MM.1S (cell line): ENCODE results near the gene FAM120B.

Experiments used
- CTCF ChIP-seq: fragments of 300-600 bp; sonication (generic); IDR thresholded peaks from 2 replicates; pipeline ENCODE4 v1.5.1; 2016; ENCODE audit warnings: antibody characterized with exemption, low read length, mixed read lengths
- EZH2phosphoT487 ChIP-seq: fragments of 300-600 bp; sonication (generic); IDR thresholded peaks from 2 replicates; pipeline ENCODE4 v1.6.1; 2018; ENCODE audit warnings: antibody characterized with exemption, low read length

DNA sequence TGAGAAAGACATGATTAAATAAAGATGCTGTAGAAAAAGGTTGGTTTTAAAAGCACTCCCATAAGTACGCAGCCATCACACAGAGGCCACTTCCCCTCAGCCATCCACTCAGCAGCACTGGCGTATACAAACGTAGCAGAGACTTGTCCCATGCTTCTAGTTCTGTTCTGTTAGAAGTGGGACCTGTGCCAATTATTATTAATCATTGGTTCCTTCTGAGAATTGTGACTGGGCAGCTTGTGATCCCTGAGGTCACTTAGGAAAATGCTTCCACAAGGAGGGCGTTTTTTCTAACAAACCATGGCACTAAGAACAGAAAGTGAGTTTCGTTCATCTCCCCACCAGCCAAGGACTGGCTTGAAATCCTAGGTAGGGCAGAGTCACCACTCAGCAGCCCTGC is 53.9 kb downstream of the FAM120B start:
- no peak for TF ChIP-seq CTCF
- TF ChIP-seq EZH2phosphoT487, result no peak
